HUES6 (cell line): ENCODE results near the gene OPHN1.

Source experiments
- H3K27ac ChIP-seq: 2 replicates; pipeline ENCODE4 v1.7.0; 2013; ENCODE audit warnings: low read depth, mild to moderate bottlenecking, low read length, inconsistent platforms
- H3K27me3 ChIP-seq: 2 replicates; pipeline ENCODE4 v1.6.1; 2013; ENCODE audit warnings: low read length; ENCODE audit not compliant: control insufficient read depth, insufficient read depth
- H3K36me3 ChIP-seq: 2 replicates; pipeline ENCODE4 v1.6.1; 2013; ENCODE audit warnings: low read length; ENCODE audit not compliant: control insufficient read depth, insufficient read depth
- H3K4me1 ChIP-seq: 2 replicates; pipeline ENCODE4 v1.6.1; 2013; ENCODE audit warnings: low read length; ENCODE audit not compliant: control insufficient read depth, insufficient read depth
- H3K4me3 ChIP-seq: 2 replicates; pipeline ENCODE4 v1.5.1; 2013; ENCODE audit warnings: low read depth, low read length
- H3K9ac ChIP-seq: one replicate; pipeline ENCODE4 v1.6.1; 2013; ENCODE audit warnings: mild to moderate bottlenecking, low read length
- H3K9me3 ChIP-seq: 2 replicates; pipeline ENCODE4 v1.6.1; 2013; ENCODE audit warnings: low read depth, low read length; ENCODE audit not compliant: control insufficient read depth, insufficient read depth

The OPHN1 gene

DNA sequence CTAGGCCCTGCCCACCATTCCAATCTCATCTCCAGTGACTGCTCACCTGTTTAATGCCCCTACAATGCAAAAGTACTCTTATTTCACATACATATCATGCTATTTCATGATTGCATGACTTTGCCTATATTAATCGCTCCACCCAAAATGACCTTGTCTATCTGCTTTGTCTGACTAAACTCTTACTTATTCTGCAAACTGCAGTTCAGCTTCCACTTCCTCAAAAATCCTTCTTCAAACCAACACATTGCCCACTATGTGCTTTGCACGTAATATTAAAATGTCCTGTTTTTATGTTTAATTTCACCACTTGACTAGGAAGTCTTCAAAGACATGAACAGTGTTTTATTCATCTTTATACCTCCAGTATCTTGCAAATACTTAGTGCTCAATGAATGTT lies 229.6 kb downstream of the OPHN1 start:
- Histone ChIP-seq H3K4me1 (no peaks in the 10 kb centered on the region), H3K9ac (no peak overlapping the region), H3K27ac (no peak overlapping the region), H3K4me3 (no peak overlapping the region), H3K36me3 (no peaks in the 10 kb centered on the region), H3K9me3 (peaks cover 3% of the 10 kb centered on the region; the same call in 1 of the 2 replicates), H3K27me3 (no peaks in the 10 kb centered on the region)

DNA sequence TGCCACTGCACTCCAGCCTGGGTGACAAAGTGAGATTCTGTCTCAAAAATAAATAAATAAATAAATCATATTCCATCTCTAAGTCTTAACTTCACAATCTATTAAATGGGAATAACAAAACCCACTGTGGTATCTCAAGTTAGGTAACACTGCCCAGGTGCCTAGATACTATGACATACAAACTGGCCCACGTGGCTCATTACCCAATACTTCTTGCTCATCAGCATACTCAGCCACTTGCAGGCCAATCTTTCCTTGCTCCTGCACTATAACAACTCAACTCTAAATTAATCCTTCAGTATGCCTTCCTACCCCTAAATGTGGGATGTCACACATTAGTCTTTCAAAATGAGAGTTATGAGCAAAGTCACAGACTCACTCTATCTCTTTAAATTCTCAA lies 230.1 kb downstream of the OPHN1 start:
- no peak overlapping the region for H3K4me3 ChIP-seq
- no peaks in the 10 kb centered on the region for H3K4me1 ChIP-seq
- H3K27me3 ChIP-seq, result no peaks in the 10 kb centered on the region
- H3K9me3 ChIP-seq, result peaks cover 3% of the 10 kb centered on the region; the same call in 1 of the 2 replicates
- no peaks in the 10 kb centered on the region for H3K36me3 ChIP-seq
- no peak overlapping the region for H3K27ac ChIP-seq
- no peak overlapping the region for H3K9ac ChIP-seq

- Histone ChIP-seq H3K4me1 (peaks cover 5% of the 10 kb centered on the region), H3K36me3 (no peaks in the 10 kb centered on the region), H3K27ac (no peak overlapping the region), H3K9ac (no peak overlapping the region), H3K4me3 (no peak overlapping the region), H3K27me3 (no peaks in the 10 kb centered on the region), H3K9me3 (no peaks in the 10 kb centered on the region; the same call in 1 of the 2 replicates)
Observed at GRCh38 chrX:68199062-68199848, 234.0 kb downstream of the OPHN1 start.

- Histone ChIP-seq H3K36me3 (no peaks in the 10 kb centered on the region), H3K9me3 (no peaks in the 10 kb centered on the region; the same call in 1 of the 2 replicates), H3K9ac (no peak overlapping the region), H3K4me1 (peaks cover 5% of the 10 kb centered on the region), H3K4me3 (no peak overlapping the region), H3K27ac (no peak overlapping the region), H3K27me3 (no peaks in the 10 kb centered on the region)
Observed at GRCh38 chrX:68196939-68197791, 236.1 kb downstream of the OPHN1 start.

DNA sequence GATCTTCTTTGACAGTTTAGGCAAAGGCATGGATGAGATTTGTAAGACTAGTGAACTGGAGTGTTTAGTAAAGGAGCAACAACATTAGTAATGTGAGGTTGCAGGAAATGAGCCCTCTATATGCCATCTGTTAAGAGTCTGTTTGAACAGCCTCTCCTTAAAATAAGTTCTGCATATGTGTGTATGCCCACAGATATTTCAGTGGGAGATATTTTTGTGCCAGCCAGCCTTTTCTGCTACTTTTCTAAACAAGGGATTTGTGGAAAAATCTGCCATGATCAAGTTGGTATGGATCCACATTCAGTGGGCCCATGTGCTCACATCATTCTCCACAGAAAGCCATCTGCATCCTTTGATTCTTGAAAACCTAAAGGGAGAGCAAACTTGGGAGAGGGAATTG lies 237.7 kb downstream of the OPHN1 start:
- Histone ChIP-seq H3K9ac (no peak overlapping the region), H3K27me3 (no peaks in the 10 kb centered on the region), H3K4me1 (peaks cover 5% of the 10 kb centered on the region), H3K27ac (no peak overlapping the region), H3K4me3 (no peak overlapping the region), H3K36me3 (no peaks in the 10 kb centered on the region; the same call in 1 of the 2 replicates), H3K9me3 (no peaks in the 10 kb centered on the region; the same call in 1 of the 2 replicates)

DNA sequence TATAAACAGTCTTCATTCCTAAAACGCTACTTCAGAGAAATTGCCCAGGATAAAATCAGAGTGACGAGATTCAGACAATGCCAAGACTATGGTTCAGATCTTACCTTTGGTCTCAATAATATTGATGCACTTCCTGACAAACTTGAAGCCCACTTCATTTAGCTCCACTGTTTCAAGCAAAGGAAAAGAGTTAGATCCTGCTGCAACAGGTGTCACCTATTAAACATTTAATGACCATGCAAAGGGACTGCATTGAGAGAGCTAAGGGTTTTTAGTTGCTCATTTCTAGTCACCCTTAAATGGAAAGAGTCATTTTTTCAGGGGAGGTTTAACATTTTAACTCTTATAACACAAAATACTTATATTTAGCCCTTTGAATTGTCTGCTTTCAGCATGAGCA lies 239.5 kb downstream of the OPHN1 start:
- Histone ChIP-seq H3K4me3 (no peak overlapping the region), H3K4me1 (peaks cover 5% of the 10 kb centered on the region), H3K27me3 (no peaks in the 10 kb centered on the region), H3K9ac (no peak overlapping the region), H3K9me3 (no peaks in the 10 kb centered on the region; the same call in 1 of the 2 replicates), H3K27ac (no peak overlapping the region), H3K36me3 (no peaks in the 10 kb centered on the region; the same call in 1 of the 2 replicates)

GRCh38 chrX:68193234-68193633 lies 240.1 kb downstream of the OPHN1 start:
- Histone ChIP-seq H3K27me3 (no peaks in the 10 kb centered on the region), H3K27ac (no peak overlapping the region), H3K9ac (no peak overlapping the region), H3K9me3 (no peaks in the 10 kb centered on the region; the same call in 1 of the 2 replicates), H3K4me1 (peaks cover 5% of the 10 kb centered on the region), H3K36me3 (no peaks in the 10 kb centered on the region; the same call in 1 of the 2 replicates), H3K4me3 (no peak overlapping the region)

DNA sequence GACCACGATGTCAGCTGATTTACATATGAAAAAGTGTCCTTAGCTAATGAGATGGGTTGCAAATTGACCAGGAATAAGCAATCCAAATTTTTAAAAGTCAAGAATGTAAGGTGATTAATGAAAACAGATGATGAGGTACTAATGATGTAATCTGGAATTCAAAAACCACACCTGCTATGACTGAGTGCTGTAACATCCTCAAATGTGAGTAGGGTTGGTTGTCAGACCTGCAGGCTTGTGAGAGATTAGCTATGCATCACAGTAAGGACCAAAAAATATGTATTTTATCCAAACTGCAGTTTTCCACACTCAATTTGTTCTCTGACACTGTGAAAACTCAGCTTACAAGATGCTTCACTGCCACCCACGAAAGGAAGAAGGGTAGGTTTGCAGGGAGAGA lies 242.5 kb downstream of the OPHN1 start:
- Histone ChIP-seq H3K4me3 (no peak overlapping the region), H3K27ac (no peak overlapping the region), H3K4me1 (no peaks in the 10 kb centered on the region), H3K36me3 (no peaks in the 10 kb centered on the region; the same call in 1 of the 2 replicates), H3K9ac (no peak overlapping the region), H3K27me3 (no peaks in the 10 kb centered on the region), H3K9me3 (no peaks in the 10 kb centered on the region; the same call in 1 of the 2 replicates)

DNA sequence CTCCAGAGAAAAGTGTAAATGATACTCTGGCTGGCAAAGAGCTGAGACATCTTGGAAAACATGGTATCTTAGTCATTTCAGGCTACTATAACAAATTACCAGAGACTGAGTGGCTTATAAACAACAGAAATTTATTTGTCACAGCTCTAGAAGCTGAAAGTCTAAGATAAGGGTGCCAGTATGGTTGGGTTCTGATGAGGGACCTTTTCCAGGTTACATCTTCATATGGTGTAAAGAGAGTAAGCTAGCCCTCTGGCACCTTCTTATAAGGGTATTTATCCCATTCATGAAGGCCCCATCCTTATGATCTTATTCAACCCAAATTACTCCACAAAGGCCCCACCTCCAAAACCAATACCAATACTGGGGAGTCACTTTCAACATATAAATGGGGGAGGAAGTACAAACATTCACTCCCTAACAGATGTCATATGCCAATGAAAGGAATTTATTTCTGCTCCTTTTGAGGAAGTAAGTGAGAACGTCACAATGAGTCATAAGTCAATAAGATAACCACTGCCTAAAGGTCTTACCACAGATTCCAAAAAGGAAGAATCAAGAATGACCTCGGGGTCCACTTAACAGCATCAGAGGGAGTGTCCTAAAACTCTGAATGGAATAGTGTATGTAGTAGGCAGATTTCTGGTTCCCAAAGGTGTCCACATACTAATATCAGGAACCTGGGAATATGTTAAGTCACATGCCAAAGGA lies 246.6 kb downstream of the OPHN1 start:
- Histone ChIP-seq H3K27me3 (no peaks in the 10 kb centered on the region), H3K4me3 (no peak overlapping the region), H3K27ac (no peak overlapping the region), H3K36me3 (no peaks in the 10 kb centered on the region; the same call in 1 of the 2 replicates), H3K9ac (no peak overlapping the region), H3K4me1 (no peaks in the 10 kb centered on the region), H3K9me3 (no peaks in the 10 kb centered on the region; the same call in 1 of the 2 replicates)

- Histone ChIP-seq H3K9ac (no peak overlapping the region), H3K27me3 (no peaks in the 10 kb centered on the region), H3K4me3 (no peak overlapping the region), H3K36me3 (no peaks in the 10 kb centered on the region), H3K4me1 (no peaks in the 10 kb centered on the region), H3K27ac (no peak overlapping the region), H3K9me3 (no peaks in the 10 kb centered on the region; the same call in 1 of the 2 replicates)
Observed at GRCh38 chrX:68185161-68185560, 248.1 kb downstream of the OPHN1 start.
